GM23338 (cell line): ENCODE results near the gene ABCB11. TPM values are rescaled to one million over a fixed set of nuclear protein-coding genes. Genes with fewer than 3 reads are reported as not detected.
"Not testable (repeated sequence)": the region's sequence is repeated elsewhere in the genome, so short reads cannot be mapped to it uniquely, and the experiment has no call there.

ENCODE experiments used
- ATAC-seq: fragments of 200-7000 bp; cut with Tn5 transposase; 3 replicates; pipeline ENCODE4 v1.9.1; 2020
- DNase-seq: peaks from one replicate; pipeline ENCODE4 v3.0.0-alpha.2; 2015; ENCODE audit warnings: low spot score
- H2AFZ ChIP-seq: fragments of 200-600 bp; sonication (generic); 2 replicates; pipeline ENCODE4 v1.8.0; 2016; ENCODE audit warnings: antibody characterized with exemption, mild to moderate bottlenecking, moderate library complexity
- H3F3A ChIP-seq: fragments of 200-600 bp; sonication (generic); replicated peaks from 2 replicates; pipeline ENCODE4 v1.8.0; 2017; ENCODE audit warnings: antibody characterized with exemption, mixed run types, low read depth
- H3K27ac ChIP-seq: fragments of 200-600 bp; sonication (generic); 2 replicates; pipeline ENCODE4 v1.6.1; 2016; ENCODE audit warnings: low read depth
- H3K27me3 ChIP-seq: fragments of 200-600 bp; sonication (generic); 2 replicates; pipeline ENCODE4 v1.8.0; 2016; ENCODE audit warnings: mild to moderate bottlenecking, mixed run types, moderate library complexity; ENCODE audit not compliant: insufficient read depth
- H3K36me3 ChIP-seq: fragments of 200-600 bp; sonication (generic); 2 replicates; pipeline ENCODE4 v1.8.0; 2016; ENCODE audit warnings: mild to moderate bottlenecking; ENCODE audit not compliant: insufficient read depth
- H3K4me1 ChIP-seq: fragments of 200-600 bp; sonication (generic); 2 replicates; pipeline ENCODE4 v1.8.0; 2016; ENCODE audit warnings: mild to moderate bottlenecking, moderate library complexity; ENCODE audit not compliant: insufficient read depth
- H3K4me2 ChIP-seq: fragments of 200-600 bp; sonication (generic); 2 replicates; pipeline ENCODE4 v1.7.1; 2017; ENCODE audit warnings: mixed run types
- H3K4me3 ChIP-seq: fragments of 200-600 bp; sonication (generic); 2 replicates; pipeline ENCODE4 v1.6.1; 2016; ENCODE audit warnings: mixed run types
- H3K79me2 ChIP-seq: fragments of 200-600 bp; sonication (generic); replicated peaks from 2 replicates; pipeline ENCODE4 v1.8.0; 2017; ENCODE audit warnings: mild to moderate bottlenecking; ENCODE audit not compliant: insufficient read depth
- H3K9me2 ChIP-seq: fragments of 200-600 bp; sonication (generic); 2 replicates; pipeline ENCODE4 v1.8.0; 2017; ENCODE audit not compliant: insufficient read depth
- H4K20me1 ChIP-seq: fragments of 200-600 bp; sonication (generic); replicated peaks from 2 replicates; pipeline ENCODE4 v1.8.0; 2017; ENCODE audit warnings: mild to moderate bottlenecking; ENCODE audit not compliant: insufficient read depth
- H3K27ac Mint-ChIP-seq: 2 replicates; pipeline ENCODE4 v1.8.0; 2020; ENCODE audit warnings: inconsistent platforms, mild to moderate bottlenecking, moderate library complexity, mixed read lengths
- H3K27me3 Mint-ChIP-seq: 3 replicates; pipeline ENCODE4 v1.8.0; 2022; ENCODE audit warnings: low read depth, mild to moderate bottlenecking, moderate library complexity, mixed read lengths, inconsistent platforms; ENCODE audit not compliant: insufficient read depth, poor library complexity
- H3K36me3 Mint-ChIP-seq: 3 replicates; pipeline ENCODE4 v1.8.0; 2021; ENCODE audit warnings: low read depth, mild to moderate bottlenecking, inconsistent platforms, moderate library complexity, mixed read lengths
- H3K4me1 Mint-ChIP-seq: 3 replicates; pipeline ENCODE4 v1.8.0; 2020; ENCODE audit warnings: mild to moderate bottlenecking, inconsistent platforms, mixed read lengths
- H3K4me3 Mint-ChIP-seq: 3 replicates; pipeline ENCODE4 v1.8.0; 2021; ENCODE audit warnings: moderate library complexity, mild to moderate bottlenecking, inconsistent platforms, mixed read lengths
- H3K9me3 Mint-ChIP-seq: 3 replicates; pipeline ENCODE4 v1.8.0; 2020; ENCODE audit warnings: moderate library complexity, mild to moderate bottlenecking, inconsistent platforms, mixed read lengths
- POLR2AphosphoS5 ChIP-seq: IDR thresholded peaks from 2 replicates; pipeline ENCODE4 v1.6.1; 2016; ENCODE audit warnings: antibody characterized with exemption, low read depth
- polyA plus RNA-seq: library from polyadenylated mRNA; unstranded; fragments of >200 nt; fragmentation: Nextera tagmentation; extraction: Ambion mirVana; gene quantifications from 2 replicates; pipeline ENCODE4 v1.2.1, GENCODE V29; 2016
- total RNA-seq: library from RNA; depleted of rRNA; stranded (reverse); fragments of >200 nt; shearing (Covaris generic); gene quantifications from 2 replicates; pipeline ENCODE4 v1.2.3, GENCODE V29; 2014
- TF ChIP-seq, protein P1 (sequence below): fragments of 250-450 bp; sonication (Bioruptor Pico); IDR thresholded peaks from 2 replicates; pipeline ENCODE4 v1.5.0; 2020; ENCODE audit warnings: mild to moderate bottlenecking, moderate library complexity

The ABCB11 gene
- total and polyA plus RNA-seq, 2 experiments from 2014 or later, result not detected

DNA sequence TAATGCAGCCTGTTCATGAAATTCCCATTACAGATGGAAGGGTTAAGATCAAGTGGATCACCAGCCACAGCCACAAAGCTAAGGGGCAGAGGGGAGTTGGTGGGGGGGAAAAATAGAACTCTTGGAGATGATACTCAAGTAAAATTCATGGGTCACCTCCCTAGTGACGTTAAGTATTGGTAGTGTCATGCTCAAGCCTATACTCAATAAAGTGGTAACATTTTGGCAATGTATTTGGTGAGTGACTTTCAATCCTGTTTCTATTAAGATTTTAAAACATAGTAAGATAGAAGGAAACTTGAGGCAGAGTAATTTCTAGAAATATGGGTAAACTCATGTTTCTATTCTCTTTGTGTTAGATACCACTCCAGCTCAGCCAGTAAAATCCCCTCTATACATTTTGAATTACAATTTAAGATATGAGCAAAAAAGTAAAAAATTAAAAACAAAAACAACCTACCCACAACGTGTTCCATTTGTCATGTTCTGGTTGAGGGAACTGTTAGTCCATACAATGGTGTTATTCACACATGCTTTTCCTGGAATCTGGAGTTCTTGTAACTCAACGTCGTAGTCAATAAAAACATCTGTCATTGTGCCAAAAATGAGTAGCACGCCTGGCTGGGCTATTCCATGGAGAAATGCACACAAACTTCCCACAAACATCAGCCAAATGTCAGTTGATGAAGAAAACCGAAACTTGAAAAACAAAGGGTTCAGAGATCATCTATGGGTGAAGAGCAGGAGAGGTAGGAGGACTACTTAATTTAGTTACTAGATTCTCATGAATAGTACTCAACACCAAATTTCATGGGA is 18.1 kb downstream of the ABCB11 start (continued):
- TF ChIP-seq, protein P1, sequence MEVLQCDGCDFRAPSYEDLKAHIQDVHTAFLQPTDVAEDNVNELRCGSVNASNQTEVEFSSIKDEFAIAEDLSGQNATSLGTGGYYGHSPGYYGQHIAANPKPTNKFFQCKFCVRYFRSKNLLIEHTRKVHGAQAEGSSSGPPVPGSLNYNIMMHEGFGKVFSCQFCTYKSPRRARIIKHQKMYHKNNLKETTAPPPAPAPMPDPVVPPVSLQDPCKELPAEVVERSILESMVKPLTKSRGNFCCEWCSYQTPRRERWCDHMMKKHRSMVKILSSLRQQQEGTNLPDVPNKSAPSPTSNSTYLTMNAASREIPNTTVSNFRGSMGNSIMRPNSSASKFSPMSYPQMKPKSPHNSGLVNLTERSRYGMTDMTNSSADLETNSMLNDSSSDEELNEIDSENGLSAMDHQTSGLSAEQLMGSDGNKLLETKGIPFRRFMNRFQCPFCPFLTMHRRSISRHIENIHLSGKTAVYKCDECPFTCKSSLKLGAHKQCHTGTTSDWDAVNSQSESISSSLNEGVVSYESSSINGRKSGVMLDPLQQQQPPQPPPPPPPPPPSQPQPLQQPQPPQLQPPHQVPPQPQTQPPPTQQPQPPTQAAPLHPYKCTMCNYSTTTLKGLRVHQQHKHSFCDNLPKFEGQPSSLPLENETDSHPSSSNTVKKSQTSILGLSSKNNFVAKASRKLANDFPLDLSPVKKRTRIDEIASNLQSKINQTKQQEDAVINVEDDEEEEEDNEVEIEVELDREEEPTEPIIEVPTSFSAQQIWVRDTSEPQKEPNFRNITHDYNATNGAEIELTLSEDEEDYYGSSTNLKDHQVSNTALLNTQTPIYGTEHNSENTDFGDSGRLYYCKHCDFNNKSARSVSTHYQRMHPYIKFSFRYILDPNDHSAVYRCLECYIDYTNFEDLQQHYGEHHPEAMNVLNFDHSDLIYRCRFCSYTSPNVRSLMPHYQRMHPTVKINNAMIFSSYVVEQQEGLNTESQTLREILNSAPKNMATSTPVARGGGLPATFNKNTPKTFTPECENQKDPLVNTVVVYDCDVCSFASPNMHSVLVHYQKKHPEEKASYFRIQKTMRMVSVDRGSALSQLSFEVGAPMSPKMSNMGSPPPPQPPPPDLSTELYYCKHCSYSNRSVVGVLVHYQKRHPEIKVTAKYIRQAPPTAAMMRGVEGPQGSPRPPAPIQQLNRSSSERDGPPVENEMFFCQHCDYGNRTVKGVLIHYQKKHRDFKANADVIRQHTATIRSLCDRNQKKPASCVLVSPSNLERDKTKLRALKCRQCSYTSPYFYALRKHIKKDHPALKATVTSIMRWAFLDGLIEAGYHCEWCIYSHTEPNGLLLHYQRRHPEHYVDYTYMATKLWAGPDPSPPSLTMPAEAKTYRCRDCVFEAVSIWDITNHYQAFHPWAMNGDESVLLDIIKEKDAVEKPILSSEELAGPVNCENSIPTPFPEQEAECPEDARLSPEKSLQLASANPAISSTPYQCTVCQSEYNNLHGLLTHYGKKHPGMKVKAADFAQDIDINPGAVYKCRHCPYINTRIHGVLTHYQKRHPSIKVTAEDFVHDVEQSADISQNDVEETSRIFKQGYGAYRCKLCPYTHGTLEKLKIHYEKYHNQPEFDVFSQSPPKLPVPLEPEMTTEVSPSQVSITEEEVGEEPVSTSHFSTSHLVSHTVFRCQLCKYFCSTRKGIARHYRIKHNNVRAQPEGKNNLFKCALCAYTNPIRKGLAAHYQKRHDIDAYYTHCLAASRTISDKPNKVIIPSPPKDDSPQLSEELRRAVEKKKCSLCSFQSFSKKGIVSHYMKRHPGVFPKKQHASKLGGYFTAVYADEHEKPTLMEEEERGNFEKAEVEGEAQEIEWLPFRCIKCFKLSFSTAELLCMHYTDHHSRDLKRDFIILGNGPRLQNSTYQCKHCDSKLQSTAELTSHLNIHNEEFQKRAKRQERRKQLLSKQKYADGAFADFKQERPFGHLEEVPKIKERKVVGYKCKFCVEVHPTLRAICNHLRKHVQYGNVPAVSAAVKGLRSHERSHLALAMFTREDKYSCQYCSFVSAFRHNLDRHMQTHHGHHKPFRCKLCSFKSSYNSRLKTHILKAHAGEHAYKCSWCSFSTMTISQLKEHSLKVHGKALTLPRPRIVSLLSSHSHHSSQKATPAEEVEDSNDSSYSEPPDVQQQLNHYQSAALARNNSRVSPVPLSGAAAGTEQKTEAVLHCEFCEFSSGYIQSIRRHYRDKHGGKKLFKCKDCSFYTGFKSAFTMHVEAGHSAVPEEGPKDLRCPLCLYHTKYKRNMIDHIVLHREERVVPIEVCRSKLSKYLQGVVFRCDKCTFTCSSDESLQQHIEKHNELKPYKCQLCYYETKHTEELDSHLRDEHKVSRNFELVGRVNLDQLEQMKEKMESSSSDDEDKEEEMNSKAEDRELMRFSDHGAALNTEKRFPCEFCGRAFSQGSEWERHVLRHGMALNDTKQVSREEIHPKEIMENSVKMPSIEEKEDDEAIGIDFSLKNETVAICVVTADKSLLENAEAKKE (CRISPR knock-in tag), result no peak
- TF ChIP-seq POLR2AphosphoS5, result no peak

DNA sequence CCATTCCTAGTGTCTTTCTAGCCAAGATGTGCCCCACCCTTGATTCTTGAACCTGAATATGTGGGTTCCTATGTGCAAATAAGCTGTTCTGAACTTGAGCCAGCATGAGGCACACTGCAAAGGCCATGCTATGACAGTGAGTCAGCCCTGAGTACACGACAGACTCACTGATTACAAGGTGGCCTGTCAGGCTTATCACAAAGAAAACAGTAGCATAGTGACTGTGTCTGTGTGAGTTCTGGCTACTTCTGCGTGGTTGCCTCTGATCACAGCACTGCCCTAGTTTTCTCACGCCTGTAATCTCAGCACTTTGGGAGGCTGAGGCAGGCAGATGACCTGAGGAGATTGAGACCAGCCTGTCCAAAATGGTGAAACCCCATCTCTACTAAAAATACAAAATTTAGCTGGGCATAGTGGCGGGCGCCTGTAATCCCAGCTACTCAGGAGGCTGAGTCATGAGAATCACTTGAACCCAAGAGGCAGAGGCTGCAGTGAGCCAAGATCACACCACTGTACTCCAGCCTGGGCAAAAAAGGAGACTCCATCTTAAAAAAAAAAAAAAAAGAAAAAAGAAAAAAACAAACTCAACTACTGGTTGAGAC is 18.8 kb downstream of the ABCB11 start:
- H3F3A ChIP-seq, H3K27me3 ChIP-seq, H3K36me3 ChIP-seq, H3K4me3 ChIP-seq, ATAC-seq, H3K36me3 Mint-ChIP-seq, H3K4me2 ChIP-seq, H3K4me1 ChIP-seq, H3K27ac ChIP-seq, H2AFZ ChIP-seq, H3K4me3 Mint-ChIP-seq, H3K9me3 Mint-ChIP-seq, H3K9me2 ChIP-seq, H4K20me1 ChIP-seq, H3K79me2 ChIP-seq, H3K27ac Mint-ChIP-seq, H3K27me3 Mint-ChIP-seq: not testable (repeated sequence)
- peak; percentile 14 for DNase-seq
- H3K4me1 Mint-ChIP-seq, result peaks cover 14% of the 10 kb centered on the region; the same call in 2 of the 3 replicates
